Measurements from ENCODE around the gene ZNF57.

GRCh38 chr19:2960120-2960519 lies 59.4 kb downstream of the ZNF57 start:
- no peak for TF ChIP-seq CTCF (IDR thresholded peaks at IDR 0.05)
- no peak for TF ChIP-seq POLR2AphosphoS5 (IDR thresholded peaks at IDR 0.05)
- TF ChIP-seq EP300 (IDR thresholded peaks at IDR 0.05; ENCODE audit: low read depth): no peak
- no peak for TF ChIP-seq POLR2A (IDR thresholded peaks at IDR 0.05)
